HG02678 (cell line): ENCODE data around the gene ANKRD62.
"Not testable (repeated sequence)": the region's sequence is repeated elsewhere in the genome, so short reads cannot be mapped to it uniquely, and the experiment has no call there.

ENCODE experiments used
- ATAC-seq: cut with Tn5 transposase; IDR thresholded peaks from one replicate; pipeline ENCODE4 v1.9.1; 2021; ENCODE audit warnings: mild to moderate bottlenecking, moderate library complexity; ENCODE audit not compliant: unreplicated experiment

ANKRD62 gene

DNA sequence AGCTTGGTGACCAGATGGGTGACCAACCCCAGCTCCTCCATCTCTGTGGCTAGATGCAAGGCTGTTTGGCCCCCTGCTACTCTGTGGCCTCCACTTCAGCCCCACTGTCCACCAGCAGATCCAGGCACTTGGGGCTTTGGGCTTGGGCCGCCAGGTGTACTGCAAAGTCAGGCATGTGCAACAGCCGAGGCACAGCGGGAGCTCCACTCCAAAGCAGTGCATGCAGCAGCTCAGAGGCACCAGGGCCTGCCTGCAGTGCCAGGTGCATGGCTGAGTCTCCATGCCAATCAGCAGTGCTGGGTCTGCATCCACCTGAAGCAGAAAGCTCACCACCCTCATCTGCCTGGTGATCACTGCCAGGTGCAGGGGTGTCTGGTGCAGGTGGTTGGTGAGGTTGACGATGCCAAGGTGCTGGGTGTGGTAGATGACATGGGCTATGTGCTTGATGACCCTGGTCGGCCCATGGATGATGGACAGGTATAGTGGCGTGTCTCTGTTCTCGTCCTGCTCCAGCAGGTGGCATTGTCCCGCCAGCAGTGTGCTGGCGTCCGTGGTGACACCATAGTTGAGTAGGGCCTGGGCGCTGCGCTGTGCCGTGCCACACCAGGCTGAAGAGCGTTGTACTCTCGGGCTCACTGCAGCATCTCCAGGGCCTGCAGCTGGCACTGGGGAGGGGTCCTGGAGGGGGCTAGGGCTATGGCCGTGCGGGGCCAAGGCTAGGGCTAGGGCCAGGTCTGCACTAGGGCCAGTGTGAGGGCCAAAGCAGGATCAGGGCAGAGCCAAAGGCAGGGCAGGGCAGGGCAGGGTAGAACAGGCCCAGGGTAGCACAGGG lies 1.0 kb upstream of the ANKRD62 start:
- no peak for ATAC-seq

DNA sequence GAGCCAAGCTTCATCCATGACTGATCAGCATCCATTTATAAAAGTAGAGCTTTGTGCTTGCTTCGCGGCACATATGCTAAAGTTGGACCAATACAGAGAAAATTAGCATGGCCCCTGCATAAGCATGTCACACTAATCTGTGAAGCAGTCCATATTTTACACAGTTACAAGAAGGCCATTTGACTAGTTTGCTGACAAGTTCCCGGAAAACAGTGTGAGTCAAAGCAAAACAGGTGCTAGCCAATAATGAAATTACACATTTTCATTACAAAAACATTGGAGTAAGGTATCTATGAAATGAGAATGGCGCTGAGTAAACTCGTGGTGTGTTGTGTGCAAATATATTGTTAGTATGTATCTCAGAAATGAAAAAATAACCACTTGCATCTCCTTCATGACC lies 4.7 kb downstream of the ANKRD62 start:
- no peak for ATAC-seq

DNA sequence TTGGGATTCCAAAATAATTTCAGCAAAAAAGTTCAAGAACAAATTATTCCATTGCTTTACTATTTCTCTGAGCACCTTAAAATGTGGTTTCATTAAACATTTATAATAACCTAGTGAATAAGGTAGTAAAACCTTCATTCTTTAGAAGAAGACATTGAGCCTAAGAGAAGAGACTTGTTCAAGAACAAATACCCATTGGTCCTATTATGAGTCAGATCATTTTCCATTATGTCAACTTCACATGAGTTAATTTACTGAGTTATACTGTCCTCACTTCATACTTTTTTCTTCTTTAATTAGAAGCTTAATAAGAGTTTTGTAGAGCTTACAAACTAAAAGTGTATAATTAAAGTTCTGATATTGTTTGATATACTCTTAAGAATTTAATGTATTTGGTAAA lies 5.5 kb downstream of the ANKRD62 start:
- ATAC-seq = no peak

DNA sequence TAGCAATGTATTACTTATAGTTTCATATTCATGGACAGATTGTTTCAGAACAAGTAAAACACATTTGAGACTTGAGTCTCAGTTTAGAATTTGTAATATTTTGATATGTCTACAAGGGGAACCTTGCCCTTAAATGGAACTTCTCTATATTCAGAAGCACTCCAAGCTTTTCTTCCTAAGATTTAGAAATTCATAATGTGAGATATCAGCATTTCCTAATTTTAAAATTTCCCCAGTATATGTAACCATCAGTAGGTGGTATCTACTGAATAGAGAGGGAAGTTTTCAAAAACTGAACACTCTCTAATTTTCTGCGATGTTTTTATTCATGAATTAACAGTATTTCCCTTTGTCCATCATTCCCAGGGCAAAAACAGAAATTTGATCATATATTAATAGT lies 7.6 kb downstream of the ANKRD62 start:
- no peak for ATAC-seq

DNA sequence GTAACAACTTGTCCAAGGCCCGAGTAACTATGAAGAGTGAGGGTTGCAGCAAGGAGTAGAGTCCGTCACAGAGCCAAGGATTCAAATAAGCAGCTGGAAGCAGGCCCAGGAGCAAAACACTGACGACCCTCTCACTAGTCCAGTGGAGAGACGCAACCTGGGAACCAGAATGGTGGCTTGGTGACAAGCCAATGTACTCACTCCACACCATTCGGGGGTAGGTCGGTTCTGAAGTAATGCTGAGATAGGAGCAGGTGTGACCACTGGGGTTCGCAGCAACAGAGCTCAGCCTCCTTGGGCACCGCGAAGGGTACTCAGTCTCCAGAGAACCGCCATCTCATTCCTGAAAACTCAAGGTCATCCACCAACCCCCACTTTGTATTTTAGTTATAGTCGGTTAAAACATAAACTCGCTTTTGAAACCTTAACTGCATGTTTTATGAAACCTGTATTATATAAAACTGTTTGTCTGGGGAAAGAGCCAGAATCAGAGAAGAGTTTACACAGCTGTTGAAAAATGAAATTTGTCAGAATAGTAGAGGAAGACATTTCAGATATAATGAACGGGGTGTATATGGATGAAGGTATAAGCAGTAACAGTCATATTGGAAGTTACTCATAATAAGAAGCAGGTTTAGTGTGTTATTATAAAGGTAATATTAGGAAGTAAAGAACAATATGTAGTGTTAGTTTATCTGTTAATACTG lies 8.6 kb downstream of the ANKRD62 start:
- ATAC-seq = no peak

DNA sequence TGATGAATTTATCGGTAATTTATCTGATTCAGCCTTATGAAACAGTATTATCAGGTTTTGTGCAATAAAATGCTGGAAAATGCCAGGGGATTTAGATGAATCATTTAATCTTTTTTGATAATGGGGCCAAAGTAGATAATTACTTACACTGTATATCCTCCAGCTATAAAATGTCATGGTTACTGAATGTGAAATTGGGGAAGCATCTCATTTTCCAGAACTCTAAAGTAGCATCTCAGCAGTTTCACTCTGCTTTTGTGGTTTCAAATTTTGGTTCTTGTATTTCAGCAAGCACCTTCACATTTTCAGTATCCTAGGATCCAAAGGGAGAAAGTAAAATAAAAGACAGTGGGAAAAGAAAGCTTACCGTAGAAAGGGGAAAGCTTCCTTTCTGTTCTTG lies 12.8 kb downstream of the ANKRD62 start:
- ATAC-seq = no peak

DNA sequence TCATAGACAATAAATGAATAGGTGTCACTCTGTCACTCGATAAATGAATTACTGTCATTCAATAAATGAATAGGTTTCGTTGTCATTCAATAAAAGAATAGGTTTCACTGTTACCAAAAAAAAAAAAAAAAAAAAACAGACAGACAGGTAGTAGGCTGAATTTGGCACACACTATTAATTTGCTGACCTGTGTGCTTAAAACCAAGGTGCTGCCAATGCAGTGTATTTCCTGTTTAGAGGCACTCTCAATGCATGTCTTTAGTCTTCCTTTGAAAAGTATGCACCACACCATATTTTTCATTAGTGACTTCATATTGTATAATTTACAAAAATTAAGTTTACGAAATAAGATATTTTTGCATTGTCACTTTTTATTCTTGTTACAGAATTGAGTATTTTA lies 16.2 kb downstream of the ANKRD62 start:
- ATAC-seq = no peak

DNA sequence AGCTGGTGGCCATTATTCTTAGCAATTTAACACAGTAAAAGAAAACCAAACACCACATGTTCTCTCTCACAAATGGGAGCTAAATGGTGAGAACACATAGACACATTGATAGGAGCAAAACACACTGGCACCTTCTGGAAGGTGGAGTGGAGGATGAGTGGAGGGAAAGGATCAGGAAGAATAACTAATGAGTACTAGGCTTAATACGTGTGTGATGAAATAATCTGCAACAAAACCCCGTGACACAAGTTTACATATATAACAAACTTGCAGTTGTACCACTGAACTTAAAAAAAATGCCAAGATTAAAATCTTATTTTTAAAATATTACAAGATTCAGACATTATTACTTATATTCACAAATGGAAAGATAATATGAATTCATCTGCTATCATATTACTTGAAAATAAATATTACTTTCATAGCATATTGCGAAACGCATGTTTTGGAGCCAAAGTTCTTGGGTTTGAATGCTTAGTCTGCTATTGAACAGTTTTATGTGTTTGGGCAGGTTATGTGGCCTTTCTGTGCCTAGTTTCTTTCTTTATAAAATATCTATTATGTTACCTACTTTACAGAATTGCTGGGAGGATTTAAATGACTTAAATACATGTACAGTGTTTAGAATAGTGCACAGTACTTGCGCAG lies 20.5 kb downstream of the ANKRD62 start:
- no peak for ATAC-seq

DNA sequence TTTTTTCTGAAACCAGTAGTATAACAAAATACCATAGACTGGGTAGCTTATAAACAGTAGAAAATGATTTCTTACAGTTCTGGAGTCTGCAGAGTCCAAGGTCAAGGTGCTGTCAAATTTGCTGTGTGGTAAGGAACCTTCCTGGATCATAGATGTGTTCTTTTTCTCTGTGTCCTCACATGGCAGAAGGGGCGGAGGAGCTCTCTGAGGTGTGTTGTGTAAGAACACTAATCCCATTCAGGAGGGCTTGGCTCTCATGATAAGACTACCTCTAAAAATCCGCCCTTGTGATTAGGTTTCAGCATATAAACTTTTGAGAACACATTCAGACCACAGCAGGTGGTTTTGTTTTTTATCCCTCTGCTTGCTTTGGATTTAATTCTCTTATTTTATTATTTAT lies 25.7 kb downstream of the ANKRD62 start:
- no peak for ATAC-seq

DNA sequence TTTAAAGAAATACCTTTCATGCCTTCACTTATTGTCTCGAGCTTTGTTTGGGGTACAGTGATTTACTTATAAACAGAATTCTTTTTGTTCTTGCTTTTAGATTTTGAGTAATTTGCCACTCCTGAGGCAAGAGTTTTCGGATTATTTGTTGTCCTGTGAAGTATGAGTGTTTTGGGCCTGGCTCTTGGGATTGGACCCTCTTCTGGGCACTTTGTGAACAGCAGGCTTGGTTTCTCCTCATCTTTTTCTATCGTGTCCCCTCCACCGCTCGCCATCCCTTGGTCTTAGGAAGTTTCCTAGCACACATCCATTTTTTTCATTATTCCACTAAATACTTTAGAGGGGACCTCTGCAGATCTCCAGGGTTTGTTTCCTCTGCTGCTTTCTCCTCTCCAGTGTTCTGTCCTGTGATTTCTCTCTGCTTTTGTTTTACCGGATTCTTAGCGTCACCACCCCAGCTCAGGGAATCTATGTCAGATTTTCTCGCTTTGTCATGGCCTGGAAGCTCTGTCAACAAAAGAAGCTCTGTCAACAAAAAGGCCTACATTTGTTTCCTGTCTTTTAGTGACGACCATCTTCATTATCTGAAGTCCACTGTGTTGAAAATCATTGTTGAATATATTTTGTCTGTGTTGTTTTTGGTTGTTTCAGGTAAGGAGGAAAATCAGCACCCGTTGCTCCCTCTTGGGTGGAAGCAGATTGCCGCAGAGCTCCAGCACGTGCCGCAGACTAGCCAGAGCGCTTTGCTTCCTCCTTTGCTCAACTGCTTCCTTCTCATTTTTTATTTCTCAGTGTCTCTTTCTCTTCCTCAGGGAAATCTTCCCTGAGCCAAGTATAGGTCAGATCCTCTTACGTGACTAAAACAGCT lies 27.8 kb downstream of the ANKRD62 start:
- ATAC-seq = no peak

DNA sequence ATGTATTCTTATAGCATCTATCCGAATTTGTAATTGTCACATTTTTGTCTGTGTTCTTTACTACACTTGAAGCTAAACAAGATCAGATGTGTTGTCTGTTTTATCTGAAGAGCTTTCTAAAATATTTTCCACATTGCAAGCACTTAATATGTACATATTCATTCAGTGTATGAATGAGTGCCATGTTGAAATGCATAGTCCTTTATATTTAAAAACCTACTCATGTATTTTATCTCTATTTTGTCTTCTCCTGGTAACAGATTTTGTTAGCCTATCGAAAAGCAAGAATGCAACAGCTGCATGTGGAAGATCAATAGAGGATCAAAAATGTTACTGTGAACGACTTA lies 28.4 kb downstream of the ANKRD62 start:
- ATAC-seq = not testable (repeated sequence)

DNA sequence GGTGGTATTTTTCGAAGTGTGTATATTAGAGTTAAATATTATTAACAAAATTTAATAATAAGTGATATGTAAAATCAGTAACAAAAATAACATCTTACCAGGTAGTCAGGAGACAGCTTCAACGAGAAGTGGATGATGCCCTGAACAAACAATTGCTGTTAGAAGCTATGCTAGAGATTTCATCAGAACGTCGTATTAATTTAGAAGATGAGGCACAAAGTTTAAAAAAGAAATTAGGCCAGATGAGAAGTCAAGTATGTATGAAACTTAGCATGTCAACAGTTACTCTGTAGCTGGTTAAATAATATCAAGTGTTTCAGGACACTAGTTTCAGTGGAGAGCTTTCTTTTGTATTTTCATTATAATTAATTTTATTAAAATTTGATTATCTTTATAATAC lies 34.0 kb downstream of the ANKRD62 start:
- not testable (repeated sequence) for ATAC-seq

DNA sequence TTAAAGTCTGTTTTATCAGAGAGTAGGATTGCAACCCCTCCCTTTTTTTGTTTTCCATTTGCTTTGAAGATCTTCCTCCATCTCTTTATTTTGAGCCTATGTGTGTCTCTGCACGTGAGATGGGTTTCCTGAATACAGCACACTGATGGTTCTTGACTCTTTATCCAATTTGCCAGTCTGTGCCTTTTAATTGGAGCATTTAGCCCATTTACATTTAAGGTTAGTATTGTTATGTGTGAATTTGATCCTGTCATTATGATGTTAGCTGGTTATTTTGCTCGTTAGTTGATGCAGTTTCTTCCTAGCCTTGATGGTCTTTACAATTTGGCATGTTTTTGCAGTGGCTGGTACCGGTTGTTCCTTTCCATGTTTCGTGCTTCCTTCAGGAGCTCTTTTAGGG lies 45.2 kb downstream of the ANKRD62 start:
- ATAC-seq = not testable (repeated sequence)

DNA sequence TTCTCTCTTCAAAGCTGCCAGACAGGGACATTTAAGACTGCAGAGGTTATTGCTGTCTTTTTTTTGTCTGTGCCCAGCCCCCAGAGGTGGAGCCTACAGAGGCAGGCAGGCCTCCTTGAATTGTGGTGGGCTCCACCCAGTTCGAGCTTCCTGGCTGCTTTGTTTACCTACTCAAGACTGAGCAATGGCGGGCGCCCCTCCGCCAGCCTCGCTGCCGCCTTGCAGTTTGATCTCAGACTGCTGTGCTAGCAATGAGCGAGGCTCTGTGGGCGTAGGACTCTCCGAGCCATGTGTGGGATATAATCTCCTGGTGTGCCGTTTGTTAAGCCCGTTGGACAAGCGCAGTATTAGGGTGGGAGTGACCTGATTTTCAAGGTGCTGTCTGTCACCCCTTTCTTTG lies 47.2 kb downstream of the ANKRD62 start:
- ATAC-seq = not testable (repeated sequence)

DNA sequence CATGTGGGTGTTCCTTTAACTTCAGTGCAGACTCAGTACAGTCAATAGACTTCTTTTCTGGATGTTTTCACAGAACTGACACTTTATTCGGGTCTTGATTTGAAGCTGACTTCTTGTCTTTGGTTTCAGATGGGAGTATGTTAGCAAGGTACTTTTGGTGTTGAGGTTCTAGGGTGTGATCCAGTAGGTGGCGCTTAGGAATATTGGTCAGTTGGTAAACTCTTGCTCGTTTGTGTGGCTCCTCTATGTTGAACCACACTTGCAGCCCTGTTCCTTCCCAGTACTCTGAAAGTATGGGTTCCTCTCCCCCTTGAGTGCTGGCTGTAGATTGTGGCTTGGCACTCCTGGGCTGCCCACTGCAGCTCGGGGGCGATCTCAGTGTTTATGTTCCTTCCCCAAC lies 48.1 kb downstream of the ANKRD62 start:
- ATAC-seq = not testable (repeated sequence)

DNA sequence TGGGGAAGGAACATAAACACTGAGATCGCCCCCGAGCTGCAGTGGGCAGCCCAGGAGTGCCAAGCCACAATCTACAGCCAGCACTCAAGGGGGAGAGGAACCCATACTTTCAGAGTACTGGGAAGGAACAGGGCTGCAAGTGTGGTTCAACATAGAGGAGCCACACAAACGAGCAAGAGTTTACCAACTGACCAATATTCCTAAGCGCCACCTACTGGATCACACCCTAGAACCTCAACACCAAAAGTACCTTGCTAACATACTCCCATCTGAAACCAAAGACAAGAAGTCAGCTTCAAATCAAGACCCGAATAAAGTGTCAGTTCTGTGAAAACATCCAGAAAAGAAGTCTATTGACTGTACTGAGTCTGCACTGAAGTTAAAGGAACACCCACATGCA lies 55.8 kb downstream of the ANKRD62 start:
- ATAC-seq = not testable (repeated sequence)

DNA sequence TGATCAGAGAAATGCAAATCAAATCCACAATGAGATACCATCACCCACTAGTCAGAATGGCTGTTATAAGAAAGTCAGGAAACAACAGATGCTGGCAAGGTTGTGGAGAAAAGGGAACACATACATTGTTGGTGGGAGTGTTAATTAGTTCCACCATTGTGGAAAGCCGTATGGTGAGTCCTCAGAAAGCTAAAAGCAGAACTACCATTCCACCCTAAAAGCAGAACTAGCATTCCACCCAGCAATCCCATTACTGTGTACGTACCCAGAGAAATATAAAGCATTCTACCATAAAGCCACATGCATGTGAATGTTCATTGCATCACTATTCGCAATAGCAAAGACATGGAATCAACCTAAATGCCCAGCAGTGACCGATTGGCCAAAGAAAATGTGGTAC lies 60.7 kb downstream of the ANKRD62 start:
- no peak for ATAC-seq

DNA sequence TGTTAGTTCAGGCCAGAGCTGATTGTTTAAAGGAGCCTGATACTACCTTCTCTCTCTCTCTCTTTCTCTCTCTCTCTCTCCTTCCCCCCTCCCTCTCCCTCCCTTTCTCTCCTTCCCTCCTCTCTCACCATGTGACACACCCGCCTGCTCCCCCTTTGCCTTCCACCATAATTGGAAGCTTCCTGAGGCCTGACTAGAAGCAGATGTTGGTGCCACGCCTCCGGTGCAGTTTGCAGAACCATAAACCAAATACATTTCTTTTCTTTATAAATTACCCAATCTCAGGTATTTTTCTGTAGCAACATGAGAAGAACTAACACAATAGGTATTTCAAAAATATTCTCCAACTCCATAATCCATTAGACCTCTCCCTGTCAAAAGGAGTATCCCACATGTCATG lies 62.4 kb downstream of the ANKRD62 start:
- ATAC-seq = no peak

DNA sequence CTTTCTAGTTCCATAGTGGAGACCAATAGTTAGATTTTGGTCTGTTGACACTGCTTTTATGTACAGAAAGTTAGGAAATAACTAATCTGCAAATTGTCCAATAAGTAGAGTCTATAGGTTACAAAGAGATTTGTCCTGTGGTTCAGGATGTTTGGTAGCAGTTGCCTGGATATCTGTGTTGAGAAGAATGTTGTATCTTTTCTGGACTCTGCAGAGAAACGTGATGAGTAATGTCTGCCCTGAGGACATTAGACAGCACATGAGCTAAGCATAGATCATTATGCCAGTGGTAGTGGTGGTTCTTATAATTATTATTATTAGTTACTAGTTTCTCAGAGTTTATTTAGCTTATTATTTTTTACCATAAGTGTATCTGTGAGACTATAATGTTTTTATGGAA lies 65.8 kb downstream of the ANKRD62 start:
- ATAC-seq = no peak

DNA sequence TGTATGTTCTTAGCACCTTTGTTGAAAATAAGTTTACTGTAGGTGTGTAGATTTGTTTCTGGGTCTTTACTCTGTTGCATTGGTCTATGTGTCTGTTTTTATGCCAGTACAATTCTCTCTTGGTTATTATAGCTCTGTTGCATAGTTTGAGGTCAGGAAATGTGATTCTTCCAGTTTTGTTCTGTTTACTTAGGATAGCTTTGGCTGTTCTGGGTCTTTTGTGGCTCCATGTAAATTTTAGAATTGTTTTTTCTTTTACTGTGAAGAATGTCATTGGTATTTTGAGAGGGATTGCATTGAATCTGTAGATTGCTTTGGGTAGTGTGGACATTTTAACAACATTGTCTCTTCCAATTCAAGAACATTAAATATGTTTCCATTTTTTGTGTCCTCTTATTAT lies 69.1 kb downstream of the ANKRD62 start:
- ATAC-seq = no peak
